Cortex of kidney (tissue), 1 donor: Measurements from ENCODE around the gene JAG1.

Source experiments
- DNase-seq: peaks from one replicate; lab custom pipeline; 2025; lab: John Stamatoyannopoulos, UW

JAG1 gene

GRCh38 chr20:10673842-10674683 lies at the start of gene JAG1:
JAG1 (minus strand) TSS chr20:10673999; CDS start chr20:10673530, 469 bp downstream.
- DNase-seq: no peak

GRCh38 chr20:10721976-10722375 lies 48.2 kb upstream of the JAG1 start:
- no peak for DNase-seq

GRCh38 chr20:10721137-10721896 lies 47.5 kb upstream of the JAG1 start:
- DNase-seq: no peak

GRCh38 chr20:10720565-10720964 lies 46.8 kb upstream of the JAG1 start:
- DNase-seq: no peak

- DNase-seq: no peak
Observed at GRCh38 chr20:10719740-10720385, 46.1 kb upstream of the JAG1 start.

- no peak for DNase-seq
Observed at GRCh38 chr20:10718661-10719060, 44.9 kb upstream of the JAG1 start.

- no peak for DNase-seq
Observed at GRCh38 chr20:10716855-10717254, 43.1 kb upstream of the JAG1 start.

GRCh38 chr20:10715035-10715434 lies 41.2 kb upstream of the JAG1 start:
- no peak for DNase-seq

- no peak for DNase-seq
Observed at GRCh38 chr20:10714236-10714975, 40.6 kb upstream of the JAG1 start.

GRCh38 chr20:10713161-10713560 lies 39.4 kb upstream of the JAG1 start:
- DNase-seq: no peak

GRCh38 chr20:10711903-10712451 lies 38.2 kb upstream of the JAG1 start:
- DNase-seq: no peak

GRCh38 chr20:10710991-10711775 lies 37.4 kb upstream of the JAG1 start:
- no peak for DNase-seq

- DNase-seq: no peak
Observed at GRCh38 chr20:10709916-10710315, 36.1 kb upstream of the JAG1 start.

- no peak for DNase-seq
Observed at GRCh38 chr20:10708351-10709185, 34.8 kb upstream of the JAG1 start.

- no peak for DNase-seq
Observed at GRCh38 chr20:10707791-10708190, 34.0 kb upstream of the JAG1 start.

- DNase-seq: no peak
Observed at GRCh38 chr20:10707068-10707467, 33.3 kb upstream of the JAG1 start.

- no peak for DNase-seq
Observed at GRCh38 chr20:10706460-10706811, 32.6 kb upstream of the JAG1 start.

GRCh38 chr20:10705801-10706459 lies 32.1 kb upstream of the JAG1 start:
- no peak for DNase-seq

GRCh38 chr20:10701607-10702006 lies 27.8 kb upstream of the JAG1 start:
- no peak for DNase-seq

- DNase-seq: no peak
Observed at GRCh38 chr20:10699941-10700340, 26.1 kb upstream of the JAG1 start.
